IPS DF 6.9 (cell line): ENCODE results near the gene ADSS2.

Experiments used
- DNase-seq: peaks from one replicate; pipeline ENCODE4 v3.0.0-alpha.2; 2013; ENCODE audit warnings: low read depth, low spot score
- H3K27ac ChIP-seq: one replicate; pipeline ENCODE4 v1.5.1; 2013; ENCODE audit warnings: low read length, control low read depth
- H3K27me3 ChIP-seq: 2 replicates; pipeline ENCODE4 v1.6.1; 2013; ENCODE audit warnings: mild to moderate bottlenecking, low read length; ENCODE audit not compliant: control insufficient read depth, insufficient read depth
- H3K36me3 ChIP-seq: 2 replicates; pipeline ENCODE4 v1.6.1; 2013; ENCODE audit warnings: low read length; ENCODE audit not compliant: control insufficient read depth, insufficient read depth
- H3K4me1 ChIP-seq: 2 replicates; pipeline ENCODE4 v1.6.1; 2013; ENCODE audit warnings: low read length; ENCODE audit not compliant: control insufficient read depth, insufficient read depth
- H3K4me3 ChIP-seq: 2 replicates; pipeline ENCODE4 v1.5.1; 2013; ENCODE audit warnings: mild to moderate bottlenecking, low read length
- H3K9me3 ChIP-seq: 2 replicates; pipeline ENCODE4 v1.6.1; 2013; ENCODE audit warnings: low read length, inconsistent platforms; ENCODE audit not compliant: control insufficient read depth, insufficient read depth
- WGBS: extraction: QIAGEN DNeasy Blood & Tissue Kit; methylation state at CpG from one replicate; pipeline ENCODE4 v1.1.7; 2013; ENCODE audit warnings: mixed read lengths, missing lambda C conversion rate; ENCODE audit not compliant: insufficient read length, insufficient coverage; 5-methylcytosine and 5-hydroxymethylcytosine counted together

ADSS2 gene

GRCh38 chr1:244400974-244401373, 50.7 kb downstream of the ADSS2 start:
- Histone ChIP-seq H3K27me3 (no peaks in the 10 kb centered on the region), H3K4me3 (no peak overlapping the region), H3K4me1 (no peaks in the 10 kb centered on the region; the same call in 1 of the 2 replicates), H3K36me3 (peaks cover 7% of the 10 kb centered on the region; the same call in 1 of the 2 replicates), H3K9me3 (no peaks in the 10 kb centered on the region), H3K27ac (no peak overlapping the region)
- WGBS: no CpG with 5 or more reads among the region's 2 CpGs
- DNase-seq: no peak

GRCh38 chr1:244397131-244397530, 54.6 kb downstream of the ADSS2 start:
- H3K36me3 ChIP-seq: peaks cover 4% of the 10 kb centered on the region; the same call in 1 of the 2 replicates
- H3K4me1 ChIP-seq: no peaks in the 10 kb centered on the region; the same call in 1 of the 2 replicates
- DNase-seq: no peak
- no peaks in the 10 kb centered on the region for H3K27me3 ChIP-seq
- H3K9me3 ChIP-seq: no peaks in the 10 kb centered on the region
- H3K4me3 ChIP-seq: no peak overlapping the region
- no peak overlapping the region for H3K27ac ChIP-seq

GRCh38 chr1:244395965-244396364, 55.7 kb downstream of the ADSS2 start:
- no peak for DNase-seq
- Histone ChIP-seq H3K27ac (no peak overlapping the region), H3K4me1 (no peaks in the 10 kb centered on the region; the same call in 1 of the 2 replicates), H3K4me3 (no peak overlapping the region), H3K36me3 (no peaks in the 10 kb centered on the region), H3K27me3 (no peaks in the 10 kb centered on the region), H3K9me3 (no peaks in the 10 kb centered on the region)
- WGBS: no CpG with 5 or more reads among the region's 5 CpGs

GRCh38 chr1:244394826-244395765, 56.6 kb downstream of the ADSS2 start:
- Histone ChIP-seq H3K4me1 (no peaks in the 10 kb centered on the region; the same call in 1 of the 2 replicates), H3K36me3 (no peaks in the 10 kb centered on the region), H3K27ac (no peak overlapping the region), H3K27me3 (no peaks in the 10 kb centered on the region), H3K9me3 (no peaks in the 10 kb centered on the region), H3K4me3 (no peak overlapping the region)
- no CpG with 5 or more reads among the region's 15 CpGs for WGBS
- no peak for DNase-seq

- Histone ChIP-seq H3K27ac (no peak overlapping the region), H3K27me3 (no peaks in the 10 kb centered on the region), H3K4me1 (no peaks in the 10 kb centered on the region; the same call in 1 of the 2 replicates), H3K36me3 (no peaks in the 10 kb centered on the region), H3K4me3 (no peak overlapping the region), H3K9me3 (no peaks in the 10 kb centered on the region)
- no CpG with 5 or more reads among the region's 4 CpGs for WGBS
- no peak for DNase-seq
Observed at GRCh38 chr1:244394346-244394745, 57.4 kb downstream of the ADSS2 start.

GRCh38 chr1:244393604-244394176, 58.0 kb downstream of the ADSS2 start:
- no peaks in the 10 kb centered on the region for H3K36me3 ChIP-seq
- no peak overlapping the region for H3K27ac ChIP-seq
- WGBS: no CpG with 5 or more reads among the region's 15 CpGs
- H3K4me3 ChIP-seq: no peak overlapping the region
- no peaks in the 10 kb centered on the region for H3K27me3 ChIP-seq
- DNase-seq: no peak
- H3K4me1 ChIP-seq: no peaks in the 10 kb centered on the region; the same call in 1 of the 2 replicates
- H3K9me3 ChIP-seq: no peaks in the 10 kb centered on the region

- WGBS: no CpG with 5 or more reads among the region's 5 CpGs
- H3K9me3 ChIP-seq: no peaks in the 10 kb centered on the region
- no peak overlapping the region for H3K27ac ChIP-seq
- DNase-seq: no peak
- H3K4me1 ChIP-seq: no peaks in the 10 kb centered on the region; the same call in 1 of the 2 replicates
- H3K4me3 ChIP-seq: no peak overlapping the region
- no peaks in the 10 kb centered on the region for H3K36me3 ChIP-seq
- H3K27me3 ChIP-seq: no peaks in the 10 kb centered on the region
Observed at GRCh38 chr1:244391761-244392160, 59.9 kb downstream of the ADSS2 start.

- no peak for DNase-seq
- H3K27ac ChIP-seq: no peak overlapping the region
- H3K27me3 ChIP-seq: no peaks in the 10 kb centered on the region
- H3K9me3 ChIP-seq: no peaks in the 10 kb centered on the region
- H3K4me3 ChIP-seq: no peak overlapping the region
- WGBS: no CpG with 5 or more reads among the region's 7 CpGs
- H3K36me3 ChIP-seq: no peaks in the 10 kb centered on the region
- H3K4me1 ChIP-seq: no peaks in the 10 kb centered on the region
Observed at GRCh38 chr1:244388961-244389360, 62.7 kb downstream of the ADSS2 start.

GRCh38 chr1:244387415-244387814, 64.3 kb downstream of the ADSS2 start:
- no peaks in the 10 kb centered on the region for H3K27me3 ChIP-seq
- no peak overlapping the region for H3K27ac ChIP-seq
- no peaks in the 10 kb centered on the region for H3K36me3 ChIP-seq
- no peak overlapping the region for H3K4me3 ChIP-seq
- H3K9me3 ChIP-seq: no peaks in the 10 kb centered on the region
- 100% methylated on average over 1 of the region's 1 CpG for WGBS
- no peak for DNase-seq
- H3K4me1 ChIP-seq: no peaks in the 10 kb centered on the region

GRCh38 chr1:244386595-244386994, 65.1 kb downstream of the ADSS2 start:
- no peak for DNase-seq
- Histone ChIP-seq H3K27ac (no peak overlapping the region), H3K9me3 (no peaks in the 10 kb centered on the region), H3K27me3 (no peaks in the 10 kb centered on the region), H3K36me3 (no peaks in the 10 kb centered on the region), H3K4me1 (no peaks in the 10 kb centered on the region), H3K4me3 (no peak overlapping the region)
- WGBS: no CpG with 5 or more reads among the region's 1 CpG
